CD4-positive, alpha-beta T cell treated with Interleukin-17A for 1 hour (primary cell): Measurements from ENCODE around the gene TSPAN8.
"Not testable (repeated sequence)": the region's sequence is repeated elsewhere in the genome, so short reads cannot be mapped to it uniquely, and the experiment has no call there.

Experiments used
- DNase-seq: peaks from one replicate; pipeline ENCODE4 v3.0.0-alpha.2; 2020

TSPAN8 gene

GRCh38 chr12:71162832-71163763, 5.3 kb upstream of the TSPAN8 start:
- DNase-seq, result no peak

- no peak for DNase-seq
Measured at GRCh38 chr12:71161591-71161990, 3.8 kb upstream of the TSPAN8 start.

- DNase-seq, result no peak
Measured at GRCh38 chr12:71160585-71160984, 2.8 kb upstream of the TSPAN8 start.

GRCh38 chr12:71159878-71160277, 2.1 kb upstream of the TSPAN8 start:
- no peak for DNase-seq

- DNase-seq, result no peak
Measured at GRCh38 chr12:71159264-71159663, 1.5 kb upstream of the TSPAN8 start.

GRCh38 chr12:71158361-71158882, 623 bp upstream of the TSPAN8 start:
- no peak for DNase-seq

- DNase-seq, result no peak
Measured at GRCh38 chr12:71155225-71155624, 2.6 kb downstream of the TSPAN8 start.

- DNase-seq, result no peak
Measured at GRCh38 chr12:71152851-71153250, 4.9 kb downstream of the TSPAN8 start.

- DNase-seq, result not testable (repeated sequence)
Measured at GRCh38 chr12:71150041-71150440, 7.8 kb downstream of the TSPAN8 start.

- DNase-seq, result no peak
Measured at GRCh38 chr12:71144682-71145081, 13.1 kb downstream of the TSPAN8 start.

- no peak for DNase-seq
Measured at GRCh38 chr12:71142956-71143355, 14.8 kb downstream of the TSPAN8 start.

- no peak for DNase-seq
Measured at GRCh38 chr12:71142016-71142415, 15.8 kb downstream of the TSPAN8 start.

- no peak for DNase-seq
Measured at GRCh38 chr12:71141378-71141926, 16.3 kb downstream of the TSPAN8 start.

GRCh38 chr12:71139153-71139735, 18.6 kb downstream of the TSPAN8 start:
- no peak for DNase-seq

GRCh38 chr12:71138011-71138410, 19.8 kb downstream of the TSPAN8 start:
- no peak for DNase-seq

- no peak for DNase-seq
Measured at GRCh38 chr12:71135812-71136176, 22.0 kb downstream of the TSPAN8 start.

- no peak for DNase-seq
Measured at GRCh38 chr12:71135077-71135811, 22.6 kb downstream of the TSPAN8 start.

GRCh38 chr12:71134405-71134804, 23.4 kb downstream of the TSPAN8 start:
- no peak for DNase-seq

GRCh38 chr12:71130521-71131069, 27.2 kb downstream of the TSPAN8 start:
- DNase-seq, result no peak

GRCh38 chr12:71129364-71129763, 28.4 kb downstream of the TSPAN8 start:
- no peak for DNase-seq

GRCh38 chr12:71128191-71128788, 29.5 kb downstream of the TSPAN8 start:
- no peak for DNase-seq

GRCh38 chr12:71125949-71126348, 31.9 kb downstream of the TSPAN8 start:
- no peak for DNase-seq
